Measurements from ENCODE around the gene PIP4K2C.

DNA sequence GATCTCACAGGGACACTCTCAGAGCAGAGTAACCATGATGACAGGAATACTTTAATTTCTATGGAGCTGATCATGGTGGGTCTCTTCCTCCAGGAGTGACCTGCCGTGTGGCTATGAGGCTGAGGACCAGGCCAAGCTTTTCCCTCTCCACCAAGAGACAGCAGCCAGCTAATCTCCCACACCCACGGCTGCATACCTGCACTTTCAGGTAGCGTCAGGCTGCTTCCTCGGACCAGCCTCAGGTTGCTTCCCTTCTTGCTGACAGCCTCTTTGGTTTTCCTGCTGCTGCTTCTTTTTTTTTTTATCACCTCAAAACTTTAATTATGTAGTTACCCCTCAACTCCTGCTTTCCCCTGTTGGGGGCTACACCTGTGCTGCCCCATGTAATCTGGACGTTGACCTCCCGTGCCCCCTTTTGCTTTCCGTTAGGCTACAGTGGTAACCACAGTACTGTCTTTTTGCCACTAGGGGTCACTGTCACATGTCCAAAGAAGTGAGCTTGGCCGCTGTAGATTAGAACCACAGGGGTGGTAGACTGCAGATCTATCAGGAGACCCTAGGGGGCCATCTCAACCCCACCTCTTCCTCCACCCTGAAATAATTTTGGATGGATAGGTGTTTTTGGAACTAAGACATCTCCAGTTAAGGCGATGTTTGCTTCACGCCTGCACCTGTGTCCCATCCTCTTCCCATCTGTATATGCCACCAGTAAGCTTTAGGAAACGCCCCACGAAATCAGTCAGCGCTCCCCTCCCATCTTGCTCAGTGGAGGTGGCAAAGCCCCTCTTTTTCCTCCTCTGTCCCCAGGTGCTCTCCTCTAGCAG, 7.8 kb upstream of the PIP4K2C start:
- no peak for TF ChIP-seq POLR2A (IDR thresholded peaks at IDR 0.05)
- TF ChIP-seq POLR2AphosphoS5 (IDR thresholded peaks at IDR 0.05): no peak
- peak; percentile 87 to 90 for TF ChIP-seq CTCF (IDR thresholded peaks at IDR 0.05)
